ENCODE data around the gene PTPRN2. TPM values are rescaled to one million over a fixed set of nuclear protein-coding genes. Genes with fewer than 3 reads are reported as not detected.
"Not testable (repeated sequence)": the region's sequence is repeated elsewhere in the genome, so short reads cannot be mapped to it uniquely, and the experiment has no call there.

PTPRN2 gene
- total RNA-seq, 1 donor from 2014 or later, result 0.72 TPM

DNA sequence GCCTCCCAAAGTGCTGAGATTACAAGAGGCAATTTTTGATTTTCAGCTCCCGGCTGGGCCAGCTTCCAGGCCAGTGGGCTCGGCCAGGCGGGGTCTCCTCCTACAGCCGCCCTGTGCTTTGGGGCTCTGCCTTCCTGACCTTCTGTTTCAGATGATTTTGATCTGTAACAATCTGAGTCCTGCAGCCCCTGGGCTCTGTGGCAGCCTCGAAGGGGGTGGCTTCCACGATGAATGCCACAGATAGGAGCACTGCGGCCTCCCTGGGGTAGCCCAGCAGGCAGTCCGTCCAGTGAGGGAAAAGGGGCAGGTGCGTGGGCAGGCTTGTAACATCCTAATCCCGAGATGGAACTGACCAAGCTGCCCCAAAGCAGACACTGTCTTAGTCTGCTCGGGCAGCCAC lies 1073.3 kb downstream of the PTPRN2 start:
- DNase-seq (ENCODE audit: low spot score), result no peak

DNA sequence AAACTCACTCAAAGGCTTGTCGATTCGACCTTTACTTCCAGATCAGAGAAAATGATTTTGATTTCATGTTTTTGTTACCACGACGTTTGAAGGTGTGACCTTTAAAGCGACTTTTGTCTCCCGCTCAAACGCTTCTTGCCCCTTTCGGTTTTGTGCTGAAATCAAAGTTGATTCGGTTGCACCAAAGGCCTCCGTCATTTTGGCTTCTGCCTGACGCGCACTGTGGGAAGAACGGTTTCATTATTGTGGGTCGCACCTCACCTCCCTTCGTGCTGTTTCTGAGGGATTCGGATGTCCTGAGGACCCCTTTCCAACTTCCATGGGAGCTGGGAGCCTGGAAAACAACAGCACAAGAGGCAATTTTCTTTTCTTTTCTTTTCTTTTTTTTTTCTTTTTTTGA lies 1073.9 kb downstream of the PTPRN2 start:
- DNase-seq (ENCODE audit: low spot score), result no peak

DNA sequence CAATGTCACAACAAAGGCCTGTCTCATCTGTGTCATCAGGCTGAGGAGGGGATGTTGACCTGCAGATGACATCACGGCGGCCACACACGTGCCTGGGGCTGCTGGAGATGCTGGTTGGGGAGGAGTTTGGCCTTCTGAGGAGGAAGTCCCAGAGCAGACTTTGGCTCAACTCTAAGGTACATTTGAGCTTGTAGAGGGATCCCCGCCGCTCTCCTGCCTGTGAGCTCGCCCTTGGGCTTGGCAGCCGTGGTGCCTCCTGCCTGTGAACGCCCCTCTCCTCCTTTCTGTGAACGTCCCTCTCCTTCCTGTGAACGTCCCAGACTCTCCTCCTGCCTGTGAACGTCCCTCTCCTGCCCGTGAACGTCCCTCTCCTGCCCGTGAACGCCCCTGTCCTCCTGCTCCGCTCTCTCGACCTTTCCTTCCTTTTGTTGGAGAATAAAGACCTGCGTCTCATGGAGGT lies 1074.4 kb downstream of the PTPRN2 start:
- no peak for DNase-seq (ENCODE audit: low spot score)

DNA sequence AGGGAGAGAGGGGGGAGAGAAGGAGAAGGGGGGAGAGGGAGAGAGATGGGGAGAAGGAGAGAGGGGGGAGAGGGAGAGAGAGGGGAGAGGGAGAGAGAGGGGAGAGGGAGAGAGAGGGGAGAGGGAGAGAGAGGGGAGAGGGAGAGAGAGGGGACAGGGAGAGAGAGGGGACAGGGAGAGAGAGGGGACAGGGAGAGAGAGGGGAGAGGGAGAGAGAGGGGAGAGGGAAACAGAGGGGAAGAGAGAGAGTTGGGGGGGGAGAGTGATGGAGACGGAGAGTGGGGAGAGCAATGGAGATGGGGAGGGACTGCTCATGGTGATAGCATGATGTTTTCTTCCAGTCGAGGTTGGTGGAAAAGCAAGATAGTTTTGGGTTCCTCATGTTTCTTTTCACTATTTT lies 1078.4 kb downstream of the PTPRN2 start:
- no peak for DNase-seq (ENCODE audit: low spot score)

DNA sequence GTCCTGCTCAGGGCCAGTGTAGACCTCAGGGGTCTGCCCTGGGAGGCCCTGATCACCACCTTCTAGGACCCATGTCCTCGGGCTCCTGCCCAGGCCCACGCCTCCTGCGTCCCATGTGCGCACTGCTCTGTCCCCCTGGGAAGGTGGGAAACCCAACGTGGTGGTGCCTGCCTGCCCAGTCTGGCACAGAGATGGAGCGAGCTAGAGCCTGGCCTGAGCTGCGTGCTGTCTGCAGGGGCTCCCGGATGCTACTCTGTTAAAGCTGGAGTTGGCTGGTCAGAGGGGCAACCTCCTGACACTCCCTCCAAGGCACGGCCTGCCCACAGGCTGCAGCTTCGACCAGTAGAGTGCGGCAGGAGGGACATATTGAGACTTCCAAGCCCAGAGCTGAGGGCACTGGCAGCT lies 1079.1 kb downstream of the PTPRN2 start:
- DNase-seq (ENCODE audit: low spot score), result no peak

DNA sequence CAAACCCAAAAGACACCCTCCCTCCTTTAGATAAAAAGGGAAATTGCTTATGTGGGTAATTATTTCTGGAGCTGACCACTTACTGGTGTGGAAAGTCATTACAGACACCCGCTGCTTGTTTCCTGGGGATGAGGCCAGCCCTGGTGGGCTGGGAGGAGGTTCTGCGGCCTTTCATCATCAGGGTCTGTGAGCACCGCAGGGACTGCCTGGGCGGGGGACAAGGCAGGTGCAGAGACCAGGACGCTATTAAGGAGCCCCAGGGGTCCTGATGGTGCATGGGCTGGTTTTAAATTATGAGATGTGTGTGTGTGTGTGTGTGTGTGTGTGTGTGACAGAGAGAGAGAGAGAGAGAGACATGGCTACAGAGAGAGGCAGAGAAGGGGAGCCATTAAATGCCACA lies 1079.6 kb downstream of the PTPRN2 start:
- DNase-seq (ENCODE audit: low spot score), result no peak

DNA sequence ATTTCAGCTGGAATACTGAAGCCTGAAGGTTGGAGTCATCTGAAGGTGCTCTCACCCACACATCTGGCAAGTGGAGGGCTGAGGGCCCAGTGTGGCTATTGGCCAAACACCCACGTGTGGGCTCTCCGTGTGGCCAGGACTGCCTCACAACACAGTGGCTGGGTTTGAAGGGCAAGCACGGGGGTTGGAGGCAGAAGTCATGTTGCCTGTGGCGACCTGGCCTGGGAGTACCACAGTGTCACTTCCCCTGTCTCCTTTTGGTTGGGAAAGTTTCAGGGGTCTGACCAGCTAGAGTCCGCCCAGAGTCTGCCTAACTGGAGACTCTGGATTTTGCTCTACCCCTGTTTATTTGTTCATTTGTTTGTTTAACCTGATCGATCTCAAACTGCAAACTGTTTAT lies 1081.4 kb downstream of the PTPRN2 start:
- no peak for DNase-seq (ENCODE audit: low spot score)

DNA sequence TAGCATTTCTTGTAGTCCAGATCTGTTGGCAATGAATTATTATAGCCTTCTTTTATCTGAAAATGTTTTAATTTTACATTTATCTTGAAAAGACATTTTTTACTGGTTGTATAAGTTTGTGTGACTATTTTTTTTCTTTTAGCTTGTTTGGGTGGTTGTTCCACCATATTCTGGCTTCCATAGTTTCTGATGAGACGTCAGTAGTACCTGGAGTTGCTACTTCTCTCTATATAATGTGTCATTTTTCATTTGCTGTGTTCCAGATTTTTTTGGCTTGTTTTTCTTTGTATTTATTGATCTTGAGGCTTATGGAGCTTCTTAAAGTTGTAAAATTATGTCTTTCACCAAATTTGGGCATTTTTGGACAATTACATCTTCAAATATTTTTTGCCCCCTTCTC lies 1082.0 kb downstream of the PTPRN2 start:
- no peak for DNase-seq (ENCODE audit: low spot score)

DNA sequence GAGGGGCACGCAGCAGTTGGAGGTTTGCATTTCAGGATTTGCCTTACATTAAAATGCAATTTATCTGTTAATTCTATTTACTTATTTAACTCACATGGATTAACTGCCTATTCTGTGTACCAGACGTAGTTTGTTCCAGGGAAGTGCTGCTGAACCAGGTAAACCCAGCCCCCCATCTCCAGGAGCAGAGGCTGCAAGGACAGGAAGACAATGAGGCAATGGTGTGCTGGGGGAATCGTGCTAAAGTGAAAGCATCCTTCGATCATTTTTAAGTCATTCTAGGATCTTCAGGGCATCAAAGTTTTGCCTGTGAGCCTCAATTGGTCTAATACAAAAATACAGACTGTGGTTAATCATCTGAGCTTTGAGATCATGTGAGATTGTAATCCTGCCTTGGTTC lies 1084.4 kb downstream of the PTPRN2 start:
- no peak for DNase-seq (ENCODE audit: low spot score)

DNA sequence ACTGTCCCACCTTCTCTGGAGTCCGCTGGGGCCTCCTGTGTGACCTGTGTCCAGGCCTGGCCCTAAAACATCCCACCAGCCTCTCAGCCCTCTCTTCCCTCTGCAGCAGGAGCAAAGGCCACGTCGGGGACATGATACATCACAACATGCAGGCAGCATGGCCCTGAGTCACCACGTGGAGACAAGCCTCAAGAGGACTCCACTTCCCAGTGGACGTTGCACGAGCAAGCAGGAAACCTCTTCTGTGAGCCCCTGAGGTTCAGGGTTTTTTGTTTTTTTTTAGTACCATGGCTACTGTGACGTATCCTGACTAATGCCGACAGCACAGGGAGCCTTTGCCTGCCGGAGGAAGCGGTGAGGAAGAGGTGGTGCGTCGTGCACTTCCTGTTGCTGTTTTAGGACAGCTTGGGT lies 1084.9 kb downstream of the PTPRN2 start:
- peak; percentile 1 for DNase-seq (ENCODE audit: low spot score)

DNA sequence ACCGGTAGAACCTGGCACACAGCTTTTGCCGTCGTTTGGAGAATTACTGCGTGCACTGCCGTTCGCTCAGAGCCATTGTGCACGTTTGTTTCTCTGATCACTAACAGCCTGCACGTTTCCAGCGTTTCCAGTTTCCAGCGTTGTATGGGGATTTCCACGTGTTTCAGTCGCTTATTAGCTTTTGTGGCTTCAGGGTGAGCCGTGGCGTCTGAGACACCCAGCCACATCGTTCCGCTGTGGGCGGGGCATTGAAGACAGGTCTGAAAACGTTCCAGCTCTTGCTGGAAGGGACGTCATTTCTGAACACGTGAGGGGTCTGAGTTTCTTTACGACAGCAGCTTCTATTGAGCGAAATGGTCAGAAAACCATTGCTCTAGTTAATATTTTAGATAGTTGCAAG lies 1086.0 kb downstream of the PTPRN2 start:
- no peak for DNase-seq (ENCODE audit: low spot score)

DNA sequence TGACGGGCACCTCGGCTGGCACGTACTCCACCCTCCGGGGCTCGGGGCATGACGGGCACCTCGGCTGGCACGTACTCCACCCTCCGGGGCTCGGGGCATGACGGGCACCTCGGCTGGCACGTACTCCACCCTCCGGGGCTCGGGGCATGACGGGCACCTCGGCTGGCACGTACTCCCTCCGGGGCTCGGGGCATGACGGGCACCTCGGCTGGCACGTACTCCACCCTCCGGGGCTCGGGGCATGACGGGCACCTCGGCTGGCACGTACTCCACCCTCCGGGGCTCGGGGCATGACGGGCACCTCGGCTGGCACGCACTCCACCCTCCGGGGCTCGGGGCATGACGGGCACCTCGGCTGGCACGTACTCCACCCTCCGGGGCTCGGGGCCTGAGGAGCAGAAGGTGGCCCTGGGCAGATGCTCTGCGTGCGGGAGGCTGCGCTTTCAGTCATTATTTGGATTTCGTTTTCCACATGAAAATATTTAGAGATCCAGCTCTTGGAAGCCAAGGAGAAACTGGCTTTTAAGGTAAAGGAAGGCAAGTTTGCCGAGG lies 1086.6 kb downstream of the PTPRN2 start:
- not testable (repeated sequence) for DNase-seq (ENCODE audit: low spot score)

DNA sequence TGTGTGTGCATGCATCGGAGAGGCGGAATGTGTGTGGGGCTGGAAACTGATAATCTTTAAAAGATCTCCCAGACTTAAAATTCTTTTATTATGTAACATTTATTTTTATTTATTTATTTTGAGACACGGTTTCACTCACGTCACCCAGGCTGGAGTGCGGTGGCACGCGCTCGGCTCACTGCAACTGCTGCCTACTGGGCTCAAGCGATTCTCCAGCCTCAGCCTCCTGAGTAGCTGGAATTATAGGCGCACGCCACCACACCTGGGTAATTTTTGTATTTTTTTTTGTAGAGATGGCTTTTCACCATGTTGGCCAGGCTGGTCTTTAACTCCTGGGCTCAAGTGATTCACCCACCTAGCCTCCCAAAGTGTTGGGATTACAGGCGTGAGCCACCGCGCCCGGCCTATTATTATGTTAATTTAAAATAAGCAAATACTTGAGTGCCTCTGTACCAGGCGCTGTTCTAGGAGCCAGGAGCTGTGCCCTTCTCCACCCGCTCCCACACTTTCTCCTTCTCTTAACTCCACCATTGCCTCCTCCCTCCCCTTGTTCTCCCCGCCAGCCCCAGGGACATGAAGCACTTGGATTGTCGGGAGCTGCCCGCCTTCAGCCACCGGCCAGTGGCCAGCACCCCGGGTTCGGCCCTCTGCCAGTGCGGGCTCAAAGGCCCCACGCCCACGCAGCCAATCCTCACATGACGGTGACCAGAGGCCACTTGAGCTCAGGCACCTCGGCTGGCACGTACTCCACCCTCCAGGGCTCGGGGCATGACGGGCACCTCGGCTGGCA lies 1087.3 kb downstream of the PTPRN2 start:
- no peak for DNase-seq (ENCODE audit: low spot score)

DNA sequence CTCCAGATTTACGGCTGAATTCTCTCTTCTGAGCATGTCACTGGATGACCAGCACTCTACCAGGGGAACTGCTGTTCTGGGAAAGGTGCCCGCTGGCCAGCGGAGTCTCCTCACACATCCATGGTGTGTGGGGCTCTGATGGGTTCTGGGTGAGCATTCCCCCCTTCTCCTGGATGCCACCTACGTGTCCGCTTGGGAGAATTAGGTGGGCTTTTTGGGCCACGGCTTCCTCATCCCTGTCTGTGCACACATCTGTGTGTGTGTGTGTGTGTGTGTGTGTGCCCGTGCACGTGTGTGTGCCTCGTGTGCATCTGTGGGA lies 1087.8 kb downstream of the PTPRN2 start:
- DNase-seq (ENCODE audit: low spot score), result no peak

DNA sequence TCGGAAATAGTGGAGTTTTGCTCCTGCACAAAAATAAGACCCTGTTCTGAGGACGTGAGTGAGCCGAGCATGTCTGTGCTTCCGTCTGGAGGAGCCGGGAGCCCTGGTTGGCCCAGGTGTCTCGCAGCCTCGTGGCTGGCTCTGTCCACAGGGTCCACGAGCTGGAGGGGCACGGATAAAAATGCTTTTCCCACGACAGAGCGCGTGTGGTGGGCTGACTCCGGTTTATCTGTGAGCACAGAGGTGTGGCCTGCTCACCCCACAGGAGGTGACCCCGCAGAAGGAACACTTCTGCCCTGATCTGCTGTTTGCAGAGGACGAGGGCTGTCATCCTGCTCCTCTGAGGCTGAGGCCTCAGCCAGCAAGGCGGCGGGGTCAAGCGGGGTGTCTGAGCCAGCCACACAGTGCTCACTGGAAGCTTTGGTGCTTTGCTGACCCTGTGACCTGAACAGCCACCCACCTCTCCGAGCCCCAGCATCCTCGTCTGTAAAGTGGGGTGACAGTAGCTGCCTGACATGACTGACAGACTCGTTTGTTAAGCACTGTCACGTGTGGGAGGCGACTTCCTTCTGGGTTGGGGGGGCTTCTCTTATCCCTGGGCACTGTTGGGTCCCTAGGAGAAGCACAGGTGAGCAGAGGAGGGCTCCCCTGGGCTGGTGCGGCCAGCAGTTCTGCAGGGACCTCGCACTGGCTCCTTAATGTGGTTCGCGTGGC lies 1088.3 kb downstream of the PTPRN2 start:
- DNase-seq (ENCODE audit: low spot score), result no peak

DNA sequence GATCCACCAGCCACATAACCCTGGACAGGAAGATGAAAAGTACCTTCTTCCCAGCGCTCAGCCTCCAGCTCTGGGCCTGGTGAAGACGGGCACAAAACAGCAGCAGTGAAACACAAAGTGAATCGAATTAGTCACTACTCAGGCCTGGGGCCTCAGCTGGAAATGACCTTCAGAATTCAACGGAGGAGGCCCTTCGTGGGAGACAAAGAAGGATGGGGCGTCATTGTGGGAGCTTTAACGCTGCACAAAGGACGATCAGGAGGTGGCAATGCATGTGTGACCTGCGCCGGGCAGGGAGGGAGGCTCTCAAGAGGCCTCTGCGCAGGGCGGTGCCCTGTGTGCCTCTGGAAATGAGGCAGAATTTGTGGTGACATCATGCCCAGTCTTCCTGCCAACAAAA lies 1089.0 kb downstream of the PTPRN2 start:
- no peak for DNase-seq (ENCODE audit: low spot score)

DNA sequence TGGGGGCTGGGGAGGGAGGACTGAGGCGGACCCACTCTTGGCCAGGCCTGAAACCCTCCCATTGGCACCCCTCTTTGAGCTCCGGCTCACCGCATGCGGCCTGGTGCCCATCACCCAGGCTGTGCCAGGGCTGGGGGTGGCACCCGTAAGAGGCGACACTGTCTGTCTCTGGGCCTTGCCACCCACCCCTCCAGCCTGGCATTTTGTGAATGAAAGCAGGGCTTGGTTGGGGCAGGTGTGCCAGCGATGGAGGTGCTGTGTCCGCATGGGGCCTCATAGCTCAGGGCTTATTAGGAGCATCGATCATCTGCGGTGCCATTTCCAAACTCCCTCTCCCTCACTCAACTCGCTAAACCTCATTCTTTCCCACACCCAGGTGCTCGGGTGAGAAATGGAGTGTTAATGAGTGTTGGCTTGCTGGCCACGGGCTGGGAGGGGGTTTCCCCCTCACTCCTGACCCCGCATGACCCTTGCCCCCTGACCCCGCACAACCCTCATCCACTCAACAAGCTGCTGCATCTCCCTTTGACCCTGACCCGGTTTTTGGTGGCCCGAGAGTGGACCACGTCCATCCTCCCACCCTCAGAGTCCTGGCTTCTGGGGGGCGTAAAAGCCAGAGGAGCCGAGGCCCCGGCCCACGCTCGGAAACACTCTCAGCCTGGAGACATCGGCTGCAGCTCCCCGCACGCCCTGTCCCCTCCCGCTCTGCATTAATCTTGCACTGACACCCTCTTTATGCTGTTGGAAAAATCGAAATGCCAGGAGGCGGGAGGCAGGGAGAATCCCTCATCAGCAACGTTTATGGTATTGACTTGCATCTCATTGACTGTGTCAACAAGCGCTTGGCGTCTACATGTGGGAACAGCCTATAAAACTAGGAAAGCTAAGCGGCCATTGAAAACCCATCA lies 1089.6 kb downstream of the PTPRN2 start:
- no peak for DNase-seq (ENCODE audit: low spot score)

DNA sequence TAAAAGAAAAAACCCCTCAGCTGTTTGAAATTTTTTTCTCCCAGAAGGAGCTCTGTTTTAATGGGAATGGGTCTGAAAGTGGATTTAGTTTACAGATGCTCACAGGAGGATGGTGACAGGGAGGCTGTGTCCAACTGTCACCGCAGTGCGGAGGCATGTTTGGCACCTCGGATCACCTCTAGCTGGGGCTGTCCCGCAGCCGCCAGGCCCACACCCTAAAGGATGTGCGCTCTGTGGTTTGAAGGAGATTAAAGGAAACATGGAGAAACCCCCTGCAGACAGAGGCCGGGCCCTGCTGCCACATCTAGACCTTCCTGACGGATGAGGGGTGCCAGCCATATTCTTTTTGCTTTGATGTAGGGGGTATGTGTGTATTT lies 1090.3 kb downstream of the PTPRN2 start:
- DNase-seq (ENCODE audit: low spot score), result no peak

DNA sequence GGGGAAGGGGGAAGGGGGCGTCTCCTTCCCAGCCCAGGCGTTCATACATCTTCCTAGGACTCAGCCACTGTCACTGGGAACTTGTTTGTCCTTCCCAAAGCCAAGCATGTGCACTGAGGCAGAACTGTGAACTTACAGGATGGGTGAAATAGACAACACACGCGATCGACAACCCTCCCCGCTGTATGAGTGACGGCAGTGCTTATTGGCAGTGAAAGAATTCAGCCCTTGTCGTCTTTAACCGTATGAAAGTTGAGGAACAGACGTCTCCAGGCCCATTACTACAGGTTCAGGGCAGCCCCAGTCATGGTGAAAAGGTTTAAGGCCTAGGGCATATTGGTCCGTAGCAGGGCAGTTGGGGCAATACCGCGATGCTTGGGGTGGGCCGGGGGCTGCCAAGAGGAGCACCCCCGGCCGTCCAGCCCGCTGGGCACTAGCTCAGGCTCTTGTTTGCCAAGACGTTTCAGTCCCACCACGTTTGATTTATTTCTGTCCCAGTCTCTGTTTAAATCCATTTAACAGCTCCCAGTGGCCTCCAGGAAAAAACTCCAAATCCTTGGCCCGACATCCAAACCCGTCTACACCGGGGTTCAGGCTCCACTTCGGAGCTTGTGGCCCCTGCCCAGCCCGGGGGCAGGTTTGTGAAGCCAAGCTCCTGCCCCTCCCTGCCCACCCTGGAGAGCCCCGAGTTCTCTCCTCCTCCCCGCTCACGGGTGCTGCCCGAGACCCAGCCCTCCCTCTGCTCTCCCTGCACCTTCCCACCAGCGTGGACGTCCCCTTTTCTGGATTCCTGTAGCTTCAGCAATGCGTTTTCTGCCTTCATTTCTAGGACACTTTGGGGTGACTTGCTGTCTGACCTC lies 1091.0 kb downstream of the PTPRN2 start:
- no peak for DNase-seq (ENCODE audit: low spot score)

DNA sequence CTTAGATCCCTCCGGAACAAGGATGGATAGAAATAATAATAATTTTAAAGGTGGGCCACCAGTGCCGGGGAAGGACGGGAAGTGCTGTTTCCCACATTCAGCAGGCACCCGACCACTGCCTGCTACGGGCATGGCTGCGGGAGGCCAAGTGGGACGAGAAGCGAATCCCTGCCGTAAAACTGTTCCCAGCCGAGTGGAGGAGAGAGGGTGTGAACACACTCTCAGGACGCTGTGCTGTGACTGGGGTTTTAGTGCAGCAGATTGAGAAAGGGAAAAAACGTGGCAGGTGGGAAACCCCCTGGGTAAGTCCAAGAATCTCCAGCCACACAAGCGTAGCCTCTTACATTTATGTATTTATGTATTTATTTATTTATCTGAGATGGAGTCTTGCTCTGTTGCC lies 1092.0 kb downstream of the PTPRN2 start:
- DNase-seq (ENCODE audit: low spot score), result no peak

DNA sequence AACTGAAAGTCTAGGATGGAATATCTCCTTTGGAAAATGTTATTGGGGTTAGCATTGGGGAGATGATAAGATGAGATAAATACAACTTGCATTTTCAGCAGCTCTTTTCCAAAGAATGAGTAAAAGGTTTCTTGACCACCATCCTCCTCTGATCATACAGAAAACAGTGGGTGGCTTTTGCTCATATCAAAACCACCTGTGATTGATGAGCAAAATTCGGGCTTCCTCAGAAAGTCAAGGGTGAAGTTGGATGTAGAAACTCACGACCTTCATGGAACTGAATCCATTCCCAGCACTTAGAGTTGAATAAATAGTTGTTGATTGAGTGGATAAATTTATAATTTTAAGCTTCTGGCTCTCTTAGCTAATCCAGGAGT lies 1092.5 kb downstream of the PTPRN2 start:
- no peak for DNase-seq (ENCODE audit: low spot score)

Data from umbilical cord (tissue), 2 donors.